DMS 273 (cell line): ENCODE results near the gene PGA4.
"Not testable (repeated sequence)": the region's sequence is repeated elsewhere in the genome, so short reads cannot be mapped to it uniquely, and the experiment has no call there.

Experiments used
- DNase-seq: peaks from one replicate; lab custom pipeline; 2025; ENCODE audit not compliant: unreplicated experiment; lab: John Stamatoyannopoulos, UW

Gene PGA4

DNA sequence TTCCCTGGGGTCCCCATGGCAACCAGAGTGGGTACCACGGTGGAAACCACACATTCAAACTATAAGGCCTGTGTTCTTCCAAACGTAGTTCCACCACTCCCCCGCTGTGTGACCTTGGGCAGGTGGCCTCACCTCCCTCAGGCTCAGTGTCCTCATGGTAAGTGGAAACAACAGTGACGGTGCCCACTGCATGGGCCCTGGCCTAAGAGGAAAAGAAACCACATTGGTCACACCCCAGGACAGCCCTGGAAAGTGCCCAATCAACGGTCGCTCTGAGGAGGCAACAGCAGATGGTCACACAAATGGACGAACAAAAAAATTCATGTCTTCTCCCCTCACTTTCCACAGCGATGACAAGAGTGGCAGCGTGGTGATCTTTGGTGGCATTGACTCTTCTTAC lies 25.9 kb downstream of the PGA4 start:
- DNase-seq: not testable (repeated sequence)

DNA sequence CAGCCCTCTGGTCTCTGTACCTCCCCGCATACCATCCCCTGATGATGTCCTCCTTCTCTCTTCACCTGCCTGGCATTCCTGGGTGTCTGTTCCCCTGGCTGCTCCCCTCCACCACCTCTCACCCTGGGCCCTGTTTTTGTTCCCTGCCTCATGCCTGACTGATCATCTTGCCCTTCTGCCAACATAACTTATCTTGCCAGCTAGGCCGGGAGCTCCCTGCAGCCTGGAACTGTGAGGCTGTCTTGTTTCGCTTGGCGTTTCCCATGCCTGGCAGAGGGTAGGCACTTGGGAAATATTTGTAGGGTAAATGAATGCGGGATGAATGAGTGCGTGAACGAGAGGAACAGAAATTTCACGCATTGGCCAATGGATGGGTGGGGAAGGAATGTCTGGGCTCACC lies 27.1 kb downstream of the PGA4 start:
- peak; percentile 33 for DNase-seq

DNA sequence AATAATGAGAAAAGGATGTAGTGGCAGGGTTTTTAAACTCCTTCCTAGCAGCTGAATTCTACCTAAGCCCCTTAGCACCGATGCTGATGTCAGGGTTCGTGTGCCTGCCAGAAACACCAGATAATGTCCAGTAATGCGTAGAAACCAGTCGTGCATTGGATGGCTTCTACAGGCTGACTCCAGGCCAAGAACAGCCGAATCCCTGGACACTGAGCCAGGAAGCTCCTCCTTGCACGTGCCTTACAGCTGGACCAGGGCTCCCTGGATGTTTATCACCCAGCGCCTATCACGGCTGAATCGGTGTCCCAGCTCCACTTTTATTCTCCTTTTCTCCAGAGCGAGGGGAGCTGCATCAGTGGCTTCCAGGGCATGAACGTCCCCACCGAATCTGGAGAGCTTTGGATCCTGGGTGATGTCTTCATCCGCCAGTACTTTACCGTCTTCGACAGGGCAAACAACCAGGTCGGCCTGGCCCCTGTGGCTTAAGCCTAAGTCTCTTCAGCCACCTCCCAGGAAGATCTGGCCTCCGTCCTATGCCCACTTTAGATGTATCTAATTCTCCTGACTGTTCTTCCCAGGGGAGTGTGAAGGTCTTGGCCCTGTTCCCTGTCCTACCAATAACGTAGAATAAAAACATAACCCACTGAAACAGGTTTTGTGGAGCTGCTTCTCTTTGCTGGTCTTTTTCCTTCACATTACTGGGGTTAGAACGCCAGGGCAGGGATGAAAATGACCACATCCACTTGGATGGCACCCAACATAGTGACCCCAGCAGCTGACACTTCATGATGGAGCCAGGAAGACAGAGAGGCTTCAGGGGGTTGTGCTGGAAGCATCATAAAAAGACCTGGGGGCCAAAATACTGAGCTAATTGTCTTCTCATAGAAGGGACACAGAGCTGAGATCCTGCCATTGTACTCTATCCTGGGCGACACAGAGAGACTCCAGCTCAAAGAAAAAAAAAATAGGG lies 28.9 kb downstream of the PGA4 start:
- DNase-seq: not testable (repeated sequence)

DNA sequence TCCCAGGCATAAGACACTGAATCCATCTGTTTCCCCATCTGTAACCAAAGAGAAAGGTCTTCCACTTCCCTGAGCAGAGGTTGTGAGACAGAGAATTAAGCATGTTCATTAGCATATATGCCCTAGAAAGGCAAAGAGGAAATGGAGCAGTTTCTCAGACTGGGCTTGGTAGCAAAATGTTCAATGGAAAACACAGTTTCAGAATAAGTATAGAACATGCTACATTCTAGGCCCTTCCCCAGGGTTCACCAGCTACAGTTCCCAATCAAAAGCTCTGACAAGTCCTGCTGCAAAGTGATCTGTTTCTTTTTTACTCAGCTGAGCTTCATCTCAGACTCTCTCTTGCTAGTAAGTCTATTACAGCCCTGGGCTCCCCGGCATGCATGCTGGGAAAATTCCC lies 30.2 kb downstream of the PGA4 start:
- peak; percentile 48 for DNase-seq

DNA sequence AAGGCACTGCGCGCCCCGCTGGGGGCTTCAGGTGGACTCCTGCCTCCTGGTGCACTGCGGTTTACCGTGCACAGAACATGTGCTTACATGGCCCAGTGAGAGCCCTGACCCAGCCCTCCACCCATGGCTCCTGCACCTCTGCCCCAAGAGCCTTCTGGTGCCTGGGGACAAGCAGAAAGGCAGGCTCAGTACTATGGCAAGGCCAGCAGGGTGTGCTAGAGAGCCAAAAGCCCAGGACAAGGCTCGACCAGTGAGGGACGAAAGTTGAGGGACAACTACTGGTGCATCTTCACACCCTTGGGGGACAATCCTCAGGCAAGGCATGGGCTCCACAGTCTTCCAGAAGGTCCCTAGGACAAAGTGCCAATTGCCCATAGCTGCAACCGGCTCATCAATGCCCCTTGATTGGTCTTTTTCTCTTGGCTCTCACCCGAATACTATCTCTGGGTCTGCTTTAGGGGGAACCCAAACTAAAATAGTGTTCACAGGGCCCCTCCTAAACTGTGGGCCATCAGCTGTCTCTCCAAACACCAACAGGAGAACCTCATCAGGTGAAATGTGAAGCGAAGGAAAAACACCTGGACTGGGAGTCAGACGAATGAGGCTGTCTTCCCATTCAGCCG lies 32.4 kb downstream of the PGA4 start:
- DNase-seq: peak; percentile 66

DNA sequence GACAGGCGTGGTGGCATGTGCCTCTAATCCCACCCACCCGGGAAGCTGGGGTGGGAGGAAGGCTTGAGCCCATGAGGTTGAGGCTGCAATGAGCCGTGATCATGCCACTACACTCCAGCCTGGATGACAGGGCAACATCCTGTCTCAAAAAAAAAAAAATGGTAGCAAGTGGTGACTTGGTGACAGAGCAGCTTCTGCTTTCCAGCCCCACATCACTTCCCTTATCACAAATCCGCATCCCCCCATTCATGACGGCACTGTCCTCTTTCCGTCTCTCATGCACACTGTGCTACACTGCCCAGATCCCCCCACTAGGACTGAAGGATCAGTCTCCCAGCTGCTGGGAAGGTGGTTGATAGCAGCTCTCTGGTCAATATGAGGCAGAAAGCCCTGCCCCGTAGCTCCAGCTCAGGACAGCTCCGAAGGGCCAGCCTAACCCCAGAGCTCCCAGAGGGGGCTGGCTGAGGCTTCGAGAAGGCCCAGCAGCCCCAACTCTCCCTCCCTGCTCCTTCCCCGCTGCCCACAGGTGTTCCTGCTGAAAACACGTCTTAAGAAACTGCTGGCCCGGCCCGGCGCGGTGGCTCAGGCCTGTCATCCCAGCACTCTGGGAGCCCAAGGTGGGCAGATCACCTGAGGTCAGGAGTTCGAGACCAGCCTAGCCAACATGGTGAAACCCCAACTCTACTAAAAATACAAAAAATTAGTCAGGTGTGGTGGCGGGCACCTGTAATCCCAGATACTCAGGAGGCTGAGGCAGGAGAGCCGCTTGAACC lies 34.7 kb downstream of the PGA4 start:
- no peak for DNase-seq

DNA sequence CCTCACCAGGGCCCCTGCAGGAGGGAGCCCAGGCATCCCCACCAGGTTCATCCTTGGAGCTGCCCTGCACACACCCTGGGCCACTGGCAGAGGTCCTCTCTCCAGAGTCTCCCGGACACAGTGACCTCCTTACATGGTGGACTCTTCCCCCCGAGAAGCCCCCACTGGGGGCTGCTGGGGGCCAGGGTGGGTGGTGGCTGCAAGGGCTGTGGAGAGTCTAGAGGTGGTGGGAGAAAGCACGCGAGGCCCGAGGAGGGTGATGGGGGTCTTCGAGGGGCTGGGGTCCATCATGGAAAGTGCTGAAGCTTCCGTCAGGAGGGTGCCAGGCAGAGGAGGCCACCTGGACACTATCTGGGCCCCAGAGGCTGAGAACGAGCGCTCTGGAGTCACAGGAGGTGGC lies 36.4 kb downstream of the PGA4 start:
- no peak for DNase-seq

DNA sequence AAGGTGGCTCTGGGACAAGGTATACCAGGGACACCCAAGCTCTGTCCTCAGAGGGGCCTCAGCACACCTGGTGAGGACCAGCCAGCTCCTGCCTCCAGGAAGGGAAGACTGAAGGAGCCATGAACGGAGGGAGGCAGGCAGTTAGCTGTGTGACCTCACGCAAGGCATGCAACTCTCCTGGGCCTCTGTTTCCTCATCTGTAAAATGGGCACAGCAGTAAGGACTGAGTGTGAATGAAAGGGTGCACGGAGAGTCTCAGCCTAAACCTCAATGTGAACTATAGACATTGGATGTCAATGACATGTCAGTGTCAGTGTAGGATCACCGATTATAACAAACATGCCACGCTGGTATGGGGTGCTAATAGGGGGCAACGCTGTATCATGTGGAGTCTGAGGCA lies 37.2 kb downstream of the PGA4 start:
- no peak for DNase-seq

DNA sequence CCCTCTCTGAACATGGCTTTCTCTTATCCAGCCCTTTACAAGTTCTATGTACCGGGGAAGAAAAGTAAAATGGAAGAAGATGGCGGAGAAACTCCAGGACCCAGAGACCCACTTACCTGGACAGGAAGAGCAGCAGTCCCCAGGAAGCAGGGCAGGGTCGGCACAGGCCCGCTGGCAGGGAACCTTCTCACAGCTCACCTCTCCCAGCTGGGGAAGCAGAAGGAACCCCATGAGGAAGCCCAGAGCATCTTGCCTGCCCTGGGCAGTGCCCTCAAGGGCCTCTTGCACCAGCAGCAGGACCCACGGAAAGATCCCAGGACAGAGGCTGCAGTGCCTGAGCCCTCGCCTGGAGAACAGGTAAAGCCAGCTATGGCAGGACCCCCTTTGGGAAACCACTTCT lies 42.2 kb downstream of the PGA4 start:
- DNase-seq: no peak

DNA sequence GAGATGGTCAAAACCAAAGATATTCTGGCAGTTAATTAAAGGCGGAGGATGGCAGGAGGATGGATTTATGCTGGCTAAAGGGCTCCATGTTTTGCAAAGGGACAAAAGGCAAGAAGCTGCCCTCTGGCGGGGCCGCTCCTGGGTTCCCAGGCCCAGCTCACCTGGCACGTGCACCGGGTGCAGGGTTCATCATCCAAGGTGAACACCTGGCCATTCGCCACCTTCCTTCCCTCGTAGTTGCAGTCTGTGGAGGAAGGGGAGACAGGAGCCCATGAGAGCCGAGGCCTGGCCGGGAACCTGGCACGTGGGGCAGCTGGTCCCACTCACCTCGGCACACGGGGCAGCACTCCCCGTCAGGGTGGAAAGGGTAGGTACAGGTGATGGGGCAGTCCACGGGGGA lies 42.6 kb downstream of the PGA4 start:
- no peak for DNase-seq

DNA sequence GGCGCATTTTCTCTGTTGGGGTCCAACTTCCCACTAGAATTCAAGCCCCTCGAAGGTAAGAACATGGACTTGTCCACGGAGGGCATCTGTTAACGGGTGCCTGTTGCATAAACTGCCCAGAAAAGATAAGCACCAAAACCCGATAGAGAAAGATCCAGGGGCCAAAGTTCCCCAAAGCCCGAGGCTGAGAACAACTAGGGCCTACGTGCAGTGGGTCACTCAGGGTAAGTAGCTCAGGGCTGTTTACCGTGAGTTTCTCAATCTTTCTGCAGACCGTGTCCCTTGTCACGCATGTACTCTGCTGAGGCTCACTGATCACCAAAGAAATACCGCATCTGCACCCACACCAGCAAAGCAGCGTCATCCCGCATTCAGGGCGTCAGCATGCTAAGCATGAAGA lies 43.2 kb downstream of the PGA4 start:
- DNase-seq: no peak

DNA sequence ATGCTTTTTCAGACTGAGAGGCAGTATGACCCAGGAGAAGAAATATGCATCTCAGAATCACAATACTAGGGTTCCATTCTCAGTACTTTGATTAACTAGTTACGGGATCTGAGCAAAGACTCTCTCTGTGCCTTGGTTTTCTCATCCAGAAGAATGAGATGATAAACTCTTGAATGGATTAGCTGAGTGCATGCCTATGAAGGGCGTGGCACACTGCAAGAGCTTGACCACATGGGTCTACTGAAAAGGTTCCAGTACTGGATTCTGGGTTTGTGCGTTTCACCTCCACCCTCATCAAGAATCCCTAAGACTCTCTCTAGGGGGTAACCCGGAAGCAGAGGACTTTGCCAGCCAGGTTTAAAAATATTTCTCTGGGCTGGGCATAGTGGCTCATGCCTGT lies 44.5 kb downstream of the PGA4 start:
- no peak for DNase-seq

DNA sequence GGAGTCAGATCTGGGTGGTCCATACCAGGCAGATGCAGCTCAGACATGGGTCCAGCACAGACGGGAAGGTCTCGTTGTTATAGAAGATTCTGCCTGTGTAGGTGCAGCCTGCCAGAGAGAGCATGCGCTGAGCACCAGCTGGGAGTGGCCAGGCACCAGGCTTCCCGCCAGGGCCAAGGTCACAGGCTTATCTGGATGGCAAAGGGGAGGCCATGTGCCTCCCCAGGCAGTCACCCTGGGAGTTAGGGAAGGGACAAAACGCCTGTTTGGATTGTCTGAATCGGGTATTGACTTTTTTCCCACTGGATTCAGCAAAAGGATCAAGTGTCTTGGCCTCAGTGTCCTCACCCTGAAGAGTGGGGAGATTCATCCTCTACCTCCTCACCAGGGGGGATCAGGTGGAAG lies 45.3 kb downstream of the PGA4 start:
- DNase-seq: no peak

DNA sequence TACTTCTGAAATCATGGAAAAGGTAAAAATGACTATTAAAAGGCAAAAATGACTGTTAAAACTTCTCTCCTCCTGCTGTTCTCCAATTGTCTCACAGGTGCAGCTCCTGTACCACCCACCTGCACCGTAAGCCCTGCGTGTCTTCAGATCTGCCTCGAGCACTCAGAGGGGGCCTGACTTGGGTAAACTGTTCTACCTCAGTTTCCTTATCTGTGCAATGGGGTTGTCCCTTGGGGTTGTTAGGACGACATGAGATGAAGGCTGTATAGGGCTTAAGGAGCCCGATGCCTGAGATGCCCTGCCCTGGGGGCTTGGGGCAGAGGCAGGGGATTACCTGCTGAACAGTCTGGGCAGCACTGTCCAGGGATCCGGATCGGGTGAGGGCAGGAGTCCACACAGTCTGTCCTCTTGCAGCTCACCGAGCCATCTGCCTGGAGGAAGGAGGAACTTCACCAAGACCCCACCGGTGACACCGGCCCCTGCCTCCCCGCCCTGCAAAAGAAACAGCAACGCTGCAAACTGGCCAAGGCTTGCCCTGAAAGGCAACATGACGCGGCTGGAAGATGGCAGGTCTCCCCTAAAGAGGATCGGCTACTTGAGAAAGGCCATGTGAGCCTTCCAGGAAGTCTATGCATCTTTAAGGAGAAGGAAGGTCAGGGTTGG lies 46.6 kb downstream of the PGA4 start:
- DNase-seq: no peak

DNA sequence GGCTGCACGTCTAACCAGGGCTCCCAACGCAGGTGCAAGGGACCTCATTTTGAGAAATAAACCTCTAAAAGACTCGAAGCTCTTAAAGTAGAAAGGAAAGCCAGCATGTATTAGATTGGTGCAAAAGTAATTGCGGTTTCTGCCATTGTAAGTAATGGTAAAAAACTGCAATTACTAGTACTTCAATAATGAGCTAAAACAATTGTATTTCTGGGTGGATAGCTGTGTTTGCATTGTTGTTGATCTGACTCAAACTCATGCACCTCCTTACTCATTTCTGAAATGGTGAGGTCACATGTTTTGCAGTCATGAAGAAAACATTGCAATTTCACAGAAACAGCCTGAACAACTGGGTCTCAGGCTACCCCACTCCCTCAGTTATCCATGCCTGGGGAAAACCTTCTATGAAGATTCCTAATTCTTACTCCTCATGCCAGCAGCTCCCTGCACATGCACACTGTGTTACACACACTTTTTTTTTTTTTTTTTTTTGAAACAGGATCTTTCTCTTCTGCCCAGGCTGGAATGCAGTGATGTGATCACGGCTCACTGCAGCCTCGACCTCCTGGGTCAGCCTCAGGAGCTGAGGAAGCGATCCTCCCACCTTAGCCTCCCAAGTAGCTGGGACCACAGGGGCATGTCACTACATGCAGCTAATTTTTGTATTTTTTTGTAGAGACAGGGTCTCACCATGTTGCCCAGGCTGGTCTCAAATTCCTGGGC lies 48.4 kb downstream of the PGA4 start:
- DNase-seq: no peak

DNA sequence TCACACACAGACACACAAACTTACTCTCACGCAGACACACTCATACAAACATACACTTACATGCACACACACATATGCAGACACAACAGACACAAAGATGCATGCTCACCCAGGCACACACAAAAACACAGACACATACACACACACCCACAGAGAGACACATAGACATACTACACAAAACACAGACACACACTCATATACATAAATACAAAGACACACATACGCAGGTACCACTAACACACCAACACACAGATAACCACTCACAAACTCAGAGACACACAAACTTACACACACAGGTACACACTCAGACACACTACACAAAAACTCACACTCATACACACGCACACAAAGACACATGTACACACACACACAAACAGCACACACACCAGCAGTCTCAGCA lies 50.6 kb downstream of the PGA4 start:
- DNase-seq: no peak

DNA sequence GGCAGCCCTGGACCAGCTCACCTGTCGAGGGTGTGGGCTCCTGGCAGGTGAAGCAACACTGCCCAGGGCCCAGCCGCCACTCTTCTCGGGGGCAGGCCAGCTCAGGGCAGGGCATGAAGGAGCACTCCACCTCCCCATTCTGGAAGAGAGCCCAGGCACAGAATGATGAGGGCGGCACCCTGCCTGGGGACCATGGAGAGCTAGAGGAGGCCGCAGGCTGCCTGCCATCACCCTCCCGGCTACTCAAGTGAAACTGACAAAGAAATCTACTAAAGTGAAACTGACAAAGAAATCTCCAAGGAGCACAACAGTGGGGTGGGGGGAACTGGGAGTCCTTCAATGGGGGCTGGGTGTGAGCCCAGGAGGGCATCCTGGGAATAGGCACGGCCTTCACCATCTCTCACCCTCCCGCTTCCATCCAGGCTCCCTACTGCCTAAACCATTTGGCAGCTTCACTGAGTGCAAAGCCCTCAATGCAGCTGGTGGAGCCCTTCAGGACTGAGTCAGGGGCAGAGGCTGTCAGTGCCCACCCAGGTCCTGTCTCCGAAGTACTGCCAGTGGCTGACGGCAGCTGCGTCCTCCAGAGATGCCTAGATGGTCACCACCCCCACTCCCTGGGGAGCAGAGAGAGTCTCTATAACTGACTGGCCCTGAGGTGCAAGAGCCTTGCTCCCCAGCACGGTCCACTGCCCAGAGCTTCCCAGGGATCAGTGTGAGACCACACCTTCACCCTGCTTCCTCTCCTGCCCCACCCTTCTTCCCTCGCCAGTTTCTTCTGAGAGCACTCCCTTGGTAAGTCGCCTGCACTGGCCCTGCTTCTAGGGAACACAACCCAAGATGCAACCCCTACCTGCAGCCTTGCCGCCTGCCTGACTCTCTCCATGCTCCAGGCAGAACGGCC lies 51.3 kb downstream of the PGA4 start:
- no peak for DNase-seq

DNA sequence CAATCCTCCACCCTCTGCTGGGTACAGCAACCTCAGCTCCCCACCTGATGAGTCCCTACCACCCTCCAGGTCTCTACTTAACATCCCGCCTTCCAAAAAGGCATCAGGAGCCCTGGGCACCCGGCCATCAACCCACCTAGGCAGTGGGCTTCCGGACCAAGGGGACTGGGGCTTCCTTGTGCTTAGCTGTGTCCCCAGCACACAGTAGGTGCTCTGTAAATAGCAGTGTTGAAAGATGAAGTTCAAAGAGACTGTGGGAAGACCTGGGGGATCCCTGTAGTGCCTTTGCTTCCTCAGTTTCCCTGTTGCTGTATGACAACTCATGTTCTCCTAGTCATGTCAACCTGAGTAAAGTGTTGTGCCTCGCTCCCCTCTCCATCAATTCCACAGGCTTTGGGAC lies 51.9 kb downstream of the PGA4 start:
- DNase-seq: no peak

DNA sequence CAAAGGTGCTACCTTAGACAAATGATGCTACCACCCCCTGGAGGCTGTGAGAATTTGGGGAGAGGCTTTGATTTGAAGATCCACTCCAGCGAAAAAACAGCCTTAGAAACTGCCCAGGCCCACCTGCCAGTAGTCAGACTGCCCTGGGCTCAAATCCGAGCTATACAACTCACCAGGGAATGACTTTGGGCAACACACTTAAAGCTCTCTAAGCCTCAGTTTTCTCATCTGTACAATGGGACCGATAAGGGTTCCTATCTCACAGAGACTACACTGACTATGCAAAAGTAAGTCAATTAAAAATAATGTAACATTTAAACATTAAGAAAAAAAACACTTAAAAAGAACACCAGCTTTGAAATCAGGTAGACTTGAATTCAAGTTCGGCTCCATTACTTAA lies 53.0 kb downstream of the PGA4 start:
- DNase-seq: no peak
